H1 (cell line): ENCODE results near the gene CCDC91. TPM values are rescaled to one million over a fixed set of nuclear protein-coding genes. Genes with fewer than 3 reads are reported as not detected.

Experiments
- CHD1 ChIP-seq: IDR thresholded peaks from 2 replicates; pipeline ENCODE4 v1.6.1; 2012; ENCODE audit warnings: low read depth, low read length, improper control_type of control experiment
- CHD7 ChIP-seq: fragments of 300-600 bp; sonication (generic); IDR thresholded peaks from 2 replicates; pipeline ENCODE4 v1.7.1; 2012; ENCODE audit warnings: low read length, moderate library complexity, mild to moderate bottlenecking, inconsistent platforms; ENCODE audit not compliant: insufficient replicate concordance
- EZH2 ChIP-seq: fragments of 200-600 bp; sonication (generic); IDR thresholded peaks from 2 replicates; pipeline ENCODE4 v1.7.1; 2012; ENCODE audit warnings: low read depth, mild to moderate bottlenecking, moderate library complexity, low read length, inconsistent platforms; ENCODE audit not compliant: severe bottlenecking
- FOSL1 ChIP-seq: IDR thresholded peaks from 2 replicates; pipeline ENCODE4 v1.6.1; 2011; ENCODE audit warnings: mild to moderate bottlenecking, low read depth, low read length, moderate library complexity; ENCODE audit not compliant: insufficient read depth
- GABPA ChIP-seq: IDR thresholded peaks from 2 replicates; pipeline ENCODE4 v1.6.1; 2011; ENCODE audit warnings: mild to moderate bottlenecking, low read length, moderate library complexity, borderline replicate concordance; ENCODE audit not compliant: insufficient read depth
- KDM4A ChIP-seq: IDR thresholded peaks from one replicate; pipeline ENCODE4 v1.7.1; 2012; ENCODE audit warnings: low read depth, mild to moderate bottlenecking, moderate library complexity, low read length, inconsistent platforms; ENCODE audit not compliant: severe bottlenecking
- SIRT6 ChIP-seq: IDR thresholded peaks from one replicate; pipeline ENCODE4 v1.7.1; 2012; ENCODE audit warnings: low read length, inconsistent platforms
- TAF1 ChIP-seq: IDR thresholded peaks from 2 replicates; pipeline ENCODE4 v1.6.1; 2011; ENCODE audit warnings: mild to moderate bottlenecking, low read depth, low read length
- ZNF274 ChIP-seq: IDR thresholded peaks from 2 replicates; pipeline ENCODE4 v1.7.0; 2012; ENCODE audit warnings: low read length, borderline replicate concordance; ENCODE audit errors: extremely low read depth
- polyA plus RNA-seq, 7 experiments: library from polyadenylated mRNA; depleted of rRNA in 3 of 7; stranded (reverse) in 5 of 7; unstranded in 2 of 7; fragments of >200 nt in 5 of 7; fragments of 200-250 nt in 2 of 7; gene quantifications; 1 replicate in 5 of 7; 2 replicates in 1 of 7; 4 replicates in 1 of 7; pipeline versions ENCODE4 v1.2.1 to v1.2.3, GENCODE V29; 2011 to 2013; ENCODE audit warnings: missing spikeins in 2 of 7, mixed read lengths in 2 of 7
- total RNA-seq: library from RNA; stranded (reverse); fragmentation: NEBNext Ultra II Directional; extraction: Animal tissue kit (Norgen Biotek cat#: 25700); gene quantifications from 2 replicates; pipeline ENCODE4 v1.2.1, GENCODE V29; 2021

Gene CCDC91
- total and polyA plus RNA-seq, 2 of the 8 experiments (the other 6 are each of a cell fraction or from before 2014, with no cell fraction given), result 8.6 to 23.1 TPM

GRCh38 chr12:28240853-28241252 is 50.6 kb downstream of the CCDC91 start (continued):
- no peak for TF ChIP-seq CHD7
- TF ChIP-seq GABPA, result no peak
- TF ChIP-seq TAF1, result no peak
- no peak for TF ChIP-seq EZH2
- no peak for TF ChIP-seq CHD1
- no peak for TF ChIP-seq ZNF274
- no peak for TF ChIP-seq FOSL1
- TF ChIP-seq SIRT6, result no peak
- no peak for TF ChIP-seq KDM4A
